ENCODE measurements around the gene PTPN23.

DNA sequence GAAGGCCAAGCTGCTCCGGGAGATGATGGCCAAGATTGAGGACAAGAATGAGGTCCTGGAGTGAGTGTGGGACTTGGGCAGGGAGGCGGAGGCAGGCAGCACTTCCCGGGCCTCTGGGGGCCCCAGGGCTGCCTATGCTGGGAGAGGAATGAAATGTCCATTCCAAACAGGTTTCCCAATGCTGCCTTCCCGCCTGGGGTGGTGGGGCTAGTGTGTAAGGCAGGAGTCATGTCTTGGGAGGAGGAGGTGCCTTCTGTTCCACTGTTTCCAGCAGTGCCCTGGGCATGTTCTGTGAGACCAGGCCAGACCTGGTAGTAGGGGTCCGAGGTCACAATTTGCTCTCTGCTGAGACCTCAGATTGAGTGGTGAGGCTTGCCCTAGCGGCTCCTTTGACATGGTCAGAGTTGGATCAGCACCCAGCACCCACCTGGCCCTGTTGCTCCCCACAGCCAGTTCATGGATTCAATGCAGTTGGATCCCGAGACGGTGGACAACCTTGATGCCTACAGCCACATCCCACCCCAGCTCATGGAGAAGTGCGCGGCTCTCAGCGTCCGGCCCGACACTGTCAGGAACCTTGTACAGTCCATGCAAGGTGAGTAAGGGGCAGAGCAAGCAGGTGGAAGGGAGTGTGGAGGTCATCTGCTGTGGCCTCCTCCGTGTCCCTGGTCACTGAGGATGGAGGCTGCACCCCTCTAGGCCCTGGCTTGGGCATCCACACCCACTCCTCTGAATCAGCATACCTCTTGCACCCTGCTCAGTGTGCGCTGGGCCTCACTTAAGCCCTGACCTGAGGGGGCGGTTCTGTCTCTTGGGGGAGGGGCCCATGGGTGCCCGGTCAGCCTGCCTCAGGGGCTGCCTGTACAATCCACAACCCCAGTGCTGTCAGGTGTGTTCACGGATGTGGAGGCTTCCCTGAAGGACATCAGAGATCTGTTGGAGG is 27.3 kb downstream of the PTPN23 start:
- TF ChIP-seq CTCF (IDR thresholded peaks at IDR 0.05 in 8 of 11, conservative IDR thresholded peaks at IDR 0.05 in 3 of 11) = no peak
- TF ChIP-seq POLR2A (IDR thresholded peaks at IDR 0.05) = no peak
- no peak for TF ChIP-seq POLR2AphosphoS5 (IDR thresholded peaks at IDR 0.05)

Measured in spleen (tissue), 7 donors.